ENCODE results near the gene PON3.

DNA sequence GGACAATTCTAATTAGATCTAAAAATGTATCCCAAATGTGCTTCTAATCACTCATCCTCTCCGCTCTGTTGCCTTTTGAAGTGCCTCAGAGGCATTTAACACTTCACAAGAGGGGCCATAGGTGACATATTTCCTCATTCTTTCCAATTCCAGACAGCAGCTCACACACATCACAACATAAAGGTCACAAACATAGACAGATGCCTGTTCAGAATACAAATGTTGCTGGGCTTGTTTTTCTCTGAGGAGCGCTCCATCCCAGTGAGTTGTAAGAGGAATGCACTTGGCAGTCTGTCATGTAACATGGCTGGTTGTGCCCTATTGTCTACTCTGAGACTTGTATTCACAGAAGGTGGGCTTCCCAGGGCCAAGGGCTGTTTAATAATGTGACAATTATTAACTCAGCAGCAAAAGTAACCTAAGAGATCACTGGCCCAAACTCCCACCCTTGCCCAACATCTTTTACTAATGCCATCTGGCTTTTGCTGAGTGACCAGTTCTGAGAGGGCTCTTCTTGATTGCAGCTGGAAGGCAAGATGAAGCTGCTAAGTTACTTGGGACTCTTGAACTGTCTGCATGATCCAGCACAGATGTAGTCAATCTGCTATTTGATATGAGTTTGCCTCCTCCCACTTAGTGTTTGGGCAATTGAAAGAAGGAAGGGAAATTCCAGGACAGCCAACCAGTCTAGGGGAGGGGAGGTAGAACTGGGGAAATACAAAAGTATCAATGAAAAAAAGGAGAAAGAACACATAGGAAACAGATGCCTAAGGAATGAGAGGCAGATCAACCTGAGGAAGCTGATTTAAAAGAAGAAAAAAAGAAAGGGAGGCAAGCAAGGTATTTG lies 25.0 kb upstream of the PON3 start:
- TF ChIP-seq CTCF (IDR thresholded peaks at IDR 0.05) = no peak
- no peak for TF ChIP-seq POLR2A (IDR thresholded peaks at IDR 0.05)

All from uterus (tissue), 2 donors.